ENCODE data around the gene FBLN1. TPM values are rescaled to one million over a fixed set of nuclear protein-coding genes. Genes with fewer than 3 reads are reported as not detected.
A peak's percentile ranks its signal among the peaks of the same experiment; 100 is the strongest.
"Not testable (repeated sequence)": the region's sequence is repeated elsewhere in the genome, so short reads cannot be mapped to it uniquely, and the experiment has no call there.

FBLN1 gene
- total and polyA plus RNA-seq, 2 experiments from 2014 or later = 137 to 304 TPM

- Histone ChIP-seq H3K9me3 (ENCODE audit: low read depth) (no peaks in the 10 kb centered on the region), H4K20me1 (ENCODE audit: insufficient read depth) (no peaks in the 10 kb centered on the region), H3F3A (ENCODE audit: insufficient read depth) (peaks cover 38% of the 10 kb centered on the region), H3K9ac (peak overlapping the region; percentile 34; the same call in 1 of the 2 replicates), H2AFZ (no peak overlapping the region), H3K9me2 (ENCODE audit: insufficient read depth) (no peaks in the 10 kb centered on the region), H3K79me2 (ENCODE audit: insufficient read depth) (no peaks in the 10 kb centered on the region), H3K36me3 (ENCODE audit: low read depth) (peaks cover 22% of the 10 kb centered on the region), H3K27me3 (replicated peaks; ENCODE audit: insufficient read depth) (no peaks in the 10 kb centered on the region), H3K4me1 (ENCODE audit: insufficient read depth) (peaks cover 42% of the 10 kb centered on the region), H3K4me3 (no peak overlapping the region), H3K4me2 (ENCODE audit: unreplicated experiment) (peak overlapping the region; percentile 36), H3K27ac (peak overlapping the region; percentile 70)
- in situ Hi-C loops (cut with MboI) = loop anchor here (5.0 to 10.0 kb wide), 2 partner anchors 106 to 279 kb away; no protein-coding TSS in a partner anchor
- peak; percentile 84 for DNase-seq
- TF ChIP-seq EZH2 (IDR thresholded peaks at IDR 0.05; ENCODE audit: insufficient read depth, poor library complexity, severe bottlenecking) (no peak), EZH2phosphoT487 (IDR thresholded peaks at IDR 0.05; ENCODE audit: insufficient read depth, low read depth) (no peak)
- WGBS, 2 experiments (ENCODE audit: low coverage in 1 of 2, low lambda C conversion rate in 2 of 2, missing lambda C conversion rate in 2 of 2) = 31 to 34% methylated on average over 23 of the region's 23 CpGs
These were observed 50.8 kb downstream of the FBLN1 start for GRCh38 chr22:45553351-45554039.

- DNase-seq = no peak
- H3F3A ChIP-seq (ENCODE audit: insufficient read depth) = peaks cover 33% of the 10 kb centered on the region
- no peak overlapping the region for H3K4me3 ChIP-seq
- H3K27ac ChIP-seq = no peak overlapping the region
- H3K4me2 ChIP-seq (ENCODE audit: unreplicated experiment) = no peak overlapping the region
- peaks cover 37% of the 10 kb centered on the region for H3K4me1 ChIP-seq (ENCODE audit: insufficient read depth)
- in situ Hi-C loops (cut with MboI) = loop anchor here (5.0 to 10.0 kb wide), 2 partner anchors 107 to 279 kb away; no protein-coding TSS in a partner anchor
- H3K9ac ChIP-seq = no peak overlapping the region
- WGBS, 2 experiments (ENCODE audit: low coverage in 1 of 2, low lambda C conversion rate in 2 of 2, missing lambda C conversion rate in 2 of 2) = 68 to 69% methylated on average over 16 of the region's 16 CpGs
- H3K9me3 ChIP-seq (ENCODE audit: low read depth) = no peaks in the 10 kb centered on the region
- H3K79me2 ChIP-seq (ENCODE audit: insufficient read depth) = no peaks in the 10 kb centered on the region
- peaks cover 27% of the 10 kb centered on the region for H3K36me3 ChIP-seq (ENCODE audit: low read depth)
- H2AFZ ChIP-seq = no peak overlapping the region
- no peaks in the 10 kb centered on the region for H3K9me2 ChIP-seq (ENCODE audit: insufficient read depth)
- no peak for TF ChIP-seq EZH2 (IDR thresholded peaks at IDR 0.05; ENCODE audit: insufficient read depth, poor library complexity, severe bottlenecking)
- TF ChIP-seq EZH2phosphoT487 (IDR thresholded peaks at IDR 0.05; ENCODE audit: insufficient read depth, low read depth) = no peak
- H3K27me3 ChIP-seq (replicated peaks; ENCODE audit: insufficient read depth) = no peaks in the 10 kb centered on the region
- H4K20me1 ChIP-seq (ENCODE audit: insufficient read depth) = no peaks in the 10 kb centered on the region
These were observed 51.3 kb downstream of the FBLN1 start for GRCh38 chr22:45554040-45554406.

DNA sequence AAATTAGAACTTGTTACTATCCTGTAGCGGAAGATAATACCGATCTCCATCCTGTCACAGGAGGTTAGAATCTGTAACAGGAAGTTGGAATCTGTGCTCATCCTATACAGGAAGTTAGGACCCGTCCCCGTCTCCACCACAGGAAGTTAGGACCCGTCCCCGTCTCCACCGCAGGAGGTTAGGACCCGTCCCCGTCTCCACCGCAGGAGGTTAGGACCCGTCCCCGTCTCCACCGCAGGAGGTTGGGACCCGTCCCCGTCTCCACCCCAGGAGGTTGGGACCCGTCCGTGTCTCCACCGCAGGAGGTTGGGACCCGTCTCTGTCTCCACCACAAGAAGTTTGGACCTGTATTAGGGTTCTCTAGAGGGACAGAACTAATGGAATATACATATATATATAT lies 52.2 kb downstream of the FBLN1 start:
- H3K4me1 ChIP-seq (ENCODE audit: insufficient read depth) = peaks cover 29% of the 10 kb centered on the region
- TF ChIP-seq EZH2phosphoT487 (IDR thresholded peaks at IDR 0.05; ENCODE audit: insufficient read depth, low read depth) (no peak), EZH2 (IDR thresholded peaks at IDR 0.05; ENCODE audit: insufficient read depth, poor library complexity, severe bottlenecking) (no peak)
- 94 to 98% methylated on average over 10 to 19 of the region's 19 CpGs for WGBS, 2 experiments (ENCODE audit: low coverage in 1 of 2, low lambda C conversion rate in 2 of 2, missing lambda C conversion rate in 2 of 2)
- no peaks in the 10 kb centered on the region for H3K27me3 ChIP-seq (replicated peaks; ENCODE audit: insufficient read depth)
- H3F3A ChIP-seq (ENCODE audit: insufficient read depth) = peaks cover 29% of the 10 kb centered on the region
- no peak overlapping the region for H2AFZ ChIP-seq
- H4K20me1 ChIP-seq (ENCODE audit: insufficient read depth) = no peaks in the 10 kb centered on the region
- peaks cover 32% of the 10 kb centered on the region for H3K36me3 ChIP-seq (ENCODE audit: low read depth)
- in situ Hi-C loops (cut with MboI) = loop anchor here (5.0 to 10.0 kb wide), 2 partner anchors 108 to 280 kb away; no protein-coding TSS in a partner anchor
- no peaks in the 10 kb centered on the region for H3K9me3 ChIP-seq (ENCODE audit: low read depth)
- no peak overlapping the region for H3K4me2 ChIP-seq (ENCODE audit: unreplicated experiment)
- no peaks in the 10 kb centered on the region for H3K79me2 ChIP-seq (ENCODE audit: insufficient read depth)
- no peak for DNase-seq
- no peaks in the 10 kb centered on the region for H3K9me2 ChIP-seq (ENCODE audit: insufficient read depth)
- H3K27ac ChIP-seq = no peak overlapping the region
- H3K9ac ChIP-seq = no peak overlapping the region
- no peak overlapping the region for H3K4me3 ChIP-seq

DNA sequence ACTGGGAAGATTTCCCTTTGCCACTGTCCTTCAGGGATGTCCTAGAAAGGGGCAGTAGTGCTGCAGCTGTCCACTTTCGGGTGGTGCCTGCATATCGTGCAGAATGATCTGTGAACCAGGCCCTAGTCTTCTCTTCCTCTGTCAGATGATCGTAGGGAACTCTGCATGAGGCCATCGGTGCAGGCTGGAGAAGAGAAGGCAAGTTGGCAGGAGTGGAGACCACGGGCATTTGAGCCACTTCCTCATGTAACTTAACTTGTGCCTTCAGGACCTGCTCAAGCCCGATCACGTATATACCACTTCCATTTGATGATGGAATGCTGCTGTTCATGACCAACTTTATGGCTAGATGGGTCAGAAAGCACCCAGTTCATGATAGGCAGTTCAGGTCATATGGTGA lies 55.2 kb downstream of the FBLN1 start:
- not testable (repeated sequence) for H3K4me2 ChIP-seq (ENCODE audit: unreplicated experiment); H3K27ac ChIP-seq; H3K9me3 ChIP-seq (ENCODE audit: low read depth); H3K9me2 ChIP-seq (ENCODE audit: insufficient read depth); H3K9ac ChIP-seq; H4K20me1 ChIP-seq (ENCODE audit: insufficient read depth); H3K79me2 ChIP-seq (ENCODE audit: insufficient read depth); H3K4me3 ChIP-seq; H2AFZ ChIP-seq; H3K27me3 ChIP-seq (replicated peaks; ENCODE audit: insufficient read depth)
- H3K36me3 ChIP-seq (ENCODE audit: low read depth) = peaks cover 26% of the 10 kb centered on the region
- peak; percentile 36 for DNase-seq
- WGBS, 2 experiments (ENCODE audit: low coverage in 1 of 2, low lambda C conversion rate in 2 of 2, missing lambda C conversion rate in 2 of 2) = 68 to 79% methylated on average over 7 of the region's 7 CpGs
- H3K4me1 ChIP-seq (ENCODE audit: insufficient read depth) = peaks cover 11% of the 10 kb centered on the region
- in situ Hi-C loops (cut with MboI) = loop anchor here (10.0 kb wide), 1 partner anchor 283 kb away; no protein-coding TSS in a partner anchor
- peaks cover 13% of the 10 kb centered on the region for H3F3A ChIP-seq (ENCODE audit: insufficient read depth)

GRCh38 chr22:45560092-45560491 lies 57.4 kb downstream of the FBLN1 start:
- H3K9me3 ChIP-seq (ENCODE audit: low read depth); in situ Hi-C loops (cut with MboI); H3K27ac ChIP-seq; H3K4me2 ChIP-seq (ENCODE audit: unreplicated experiment); H3K27me3 ChIP-seq (replicated peaks; ENCODE audit: insufficient read depth); H4K20me1 ChIP-seq (ENCODE audit: insufficient read depth); H3K9me2 ChIP-seq (ENCODE audit: insufficient read depth); H3F3A ChIP-seq (ENCODE audit: insufficient read depth); H3K79me2 ChIP-seq (ENCODE audit: insufficient read depth); H3K4me1 ChIP-seq (ENCODE audit: insufficient read depth); H3K4me3 ChIP-seq; H3K9ac ChIP-seq; H2AFZ ChIP-seq; DNase-seq: not testable (repeated sequence)
- WGBS, 2 experiments (ENCODE audit: low coverage in 1 of 2, low lambda C conversion rate in 2 of 2, missing lambda C conversion rate in 2 of 2) = 86 to 89% methylated on average over 3 of the region's 3 CpGs
- H3K36me3 ChIP-seq (ENCODE audit: low read depth) = peaks cover 26% of the 10 kb centered on the region

- H3K27me3 ChIP-seq (replicated peaks; ENCODE audit: insufficient read depth); H3K9me2 ChIP-seq (ENCODE audit: insufficient read depth); H3K4me3 ChIP-seq; H3K4me2 ChIP-seq (ENCODE audit: unreplicated experiment); H3K27ac ChIP-seq; H3K9ac ChIP-seq; H3F3A ChIP-seq (ENCODE audit: insufficient read depth); H3K79me2 ChIP-seq (ENCODE audit: insufficient read depth); H2AFZ ChIP-seq; H3K4me1 ChIP-seq (ENCODE audit: insufficient read depth); in situ Hi-C loops (cut with MboI); DNase-seq; H4K20me1 ChIP-seq (ENCODE audit: insufficient read depth); H3K9me3 ChIP-seq (ENCODE audit: low read depth): not testable (repeated sequence)
- peaks cover 24% of the 10 kb centered on the region for H3K36me3 ChIP-seq (ENCODE audit: low read depth)
- WGBS, 2 experiments (ENCODE audit: low coverage in 1 of 2, low lambda C conversion rate in 2 of 2, missing lambda C conversion rate in 2 of 2) = 94 to 100% methylated on average over 4 of the region's 4 CpGs
These were observed 58.1 kb downstream of the FBLN1 start for GRCh38 chr22:45560761-45561160.

Data from GM23248 (cell line).